MCF 10A (cell line): ENCODE measurements around the gene KIZ. TPM values are rescaled to one million over a fixed set of nuclear protein-coding genes. Genes with fewer than 3 reads are reported as not detected.

Experiments
- BruUV-seq: library from RNA; stranded (reverse); fragments of 400-500 nt; replicated peaks from 2 replicates; lab custom pipeline; 2021; lab: Mats Ljungman, UMichigan
- CTCF ChIA-PET: fragments of 300-600 bp; sonication (Branson Sonifier 250); formaldehyde crosslinking; extraction: SDS; loops from one replicate; lab custom pipeline; 2021; ENCODE audit warnings: antibody characterized with exemption, inconsistent platforms; lab: Yijun Ruan, JAX
- POLR2A ChIA-PET: fragments of 300-600, 350-650 bp; sonication (Branson Sonifier 250); formaldehyde crosslinking; extraction: SDS; loops from one replicate; lab custom pipeline; 2020; ENCODE audit warnings: antibody characterized with exemption, inconsistent platforms; lab: Yijun Ruan, JAX
- DNase-seq: peaks from one replicate; pipeline ENCODE4 v3.0.0-alpha.2; 2018; ENCODE audit not compliant: unreplicated experiment
- H3K27ac Mint-ChIP-seq: one replicate; pipeline ENCODE4 v1.8.0; 2022; ENCODE audit warnings: mild to moderate bottlenecking, low read depth, mixed read lengths; ENCODE audit not compliant: unreplicated experiment
- H3K27me3 Mint-ChIP-seq: one replicate; pipeline ENCODE4 v1.8.0; 2022; ENCODE audit warnings: mixed read lengths; ENCODE audit not compliant: insufficient read depth, unreplicated experiment
- H3K36me3 Mint-ChIP-seq: one replicate; pipeline ENCODE4 v1.8.0; 2022; ENCODE audit warnings: mild to moderate bottlenecking, moderate library complexity, mixed read lengths; ENCODE audit not compliant: insufficient read depth, unreplicated experiment
- H3K4me1 Mint-ChIP-seq: one replicate; pipeline ENCODE4 v1.8.0; 2022; ENCODE audit warnings: mixed read lengths; ENCODE audit not compliant: insufficient read depth, unreplicated experiment
- H3K4me3 Mint-ChIP-seq: one replicate; pipeline ENCODE4 v1.8.0; 2022; ENCODE audit warnings: mild to moderate bottlenecking, moderate library complexity, mixed read lengths; ENCODE audit not compliant: unreplicated experiment
- H3K9me3 Mint-ChIP-seq: one replicate; pipeline ENCODE4 v1.8.0; 2022; ENCODE audit warnings: mixed read lengths; ENCODE audit not compliant: unreplicated experiment
- intact Hi-C: fragments of 100-400 bp; cut with micrococcal nuclease; formaldehyde crosslinking; loops from 2 replicates; pipeline ENCODE4 v1.14.1; 2022
- total RNA-seq: library from RNA; stranded (reverse); gene quantifications from 2 replicates; pipeline ENCODE4 v1.2.3, GENCODE V29; 2022
- TF ChIP-seq, protein P1 (sequence below): fragments of 200-600 bp; IDR thresholded peaks from one replicate; pipeline ENCODE4 v1.8.0; 2022; ENCODE audit warnings: antibody characterized with exemption, mild to moderate bottlenecking; ENCODE audit not compliant: unreplicated experiment

The KIZ gene
- total RNA-seq, 1 experiment from 2014 or later = 56.1 TPM

DNA sequence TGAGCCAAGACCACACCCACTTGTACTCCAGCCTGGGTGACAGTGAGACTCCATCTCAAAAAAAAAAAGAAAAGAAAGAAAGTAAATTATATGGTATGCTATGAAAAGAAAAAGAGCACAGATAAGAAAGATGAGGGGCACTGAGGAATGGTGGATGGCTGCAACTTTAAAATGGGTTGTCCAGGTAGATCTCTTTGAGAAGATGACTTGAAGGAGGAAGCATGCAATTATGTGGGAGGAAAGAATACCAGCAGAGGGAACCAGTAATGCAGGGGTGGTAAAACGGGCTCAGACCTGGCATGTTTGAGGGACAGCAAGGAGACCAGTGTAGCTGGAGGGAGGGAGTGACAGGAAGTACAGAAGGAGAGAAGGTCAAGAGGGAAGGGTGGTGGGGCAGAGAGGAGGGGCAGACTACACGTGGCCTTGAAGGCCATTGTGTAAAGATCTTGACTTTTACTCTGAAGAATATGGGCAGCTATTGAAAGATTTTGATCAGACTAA, 42.0 kb upstream of the KIZ start:
- CTCF ChIA-PET = interaction anchor here (0.6 to 1.0 kb wide), 5 partner anchors 79 to 1488 kb away, joined by 3 read pairs; no protein-coding TSS in a partner anchor
- intact Hi-C loops = no loop called here
- DNase-seq = no peak
- Mint-ChIP-seq H3K36me3 (no peaks in the 10 kb centered on the region), H3K27me3 (peaks cover 11% of the 10 kb centered on the region), H3K27ac (no peak overlapping the region), H3K4me1 (no peaks in the 10 kb centered on the region), H3K9me3 (no peaks in the 10 kb centered on the region), H3K4me3 (no peak overlapping the region)
- POLR2A ChIA-PET = interaction anchor here (1.5 kb wide), 1 partner anchor 11 kb away, joined by 6 read pairs; no protein-coding TSS in a partner anchor
- no TSS peak for BruUV-seq
- TF ChIP-seq, protein P1, sequence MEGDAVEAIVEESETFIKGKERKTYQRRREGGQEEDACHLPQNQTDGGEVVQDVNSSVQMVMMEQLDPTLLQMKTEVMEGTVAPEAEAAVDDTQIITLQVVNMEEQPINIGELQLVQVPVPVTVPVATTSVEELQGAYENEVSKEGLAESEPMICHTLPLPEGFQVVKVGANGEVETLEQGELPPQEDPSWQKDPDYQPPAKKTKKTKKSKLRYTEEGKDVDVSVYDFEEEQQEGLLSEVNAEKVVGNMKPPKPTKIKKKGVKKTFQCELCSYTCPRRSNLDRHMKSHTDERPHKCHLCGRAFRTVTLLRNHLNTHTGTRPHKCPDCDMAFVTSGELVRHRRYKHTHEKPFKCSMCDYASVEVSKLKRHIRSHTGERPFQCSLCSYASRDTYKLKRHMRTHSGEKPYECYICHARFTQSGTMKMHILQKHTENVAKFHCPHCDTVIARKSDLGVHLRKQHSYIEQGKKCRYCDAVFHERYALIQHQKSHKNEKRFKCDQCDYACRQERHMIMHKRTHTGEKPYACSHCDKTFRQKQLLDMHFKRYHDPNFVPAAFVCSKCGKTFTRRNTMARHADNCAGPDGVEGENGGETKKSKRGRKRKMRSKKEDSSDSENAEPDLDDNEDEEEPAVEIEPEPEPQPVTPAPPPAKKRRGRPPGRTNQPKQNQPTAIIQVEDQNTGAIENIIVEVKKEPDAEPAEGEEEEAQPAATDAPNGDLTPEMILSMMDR = no peak

DNA sequence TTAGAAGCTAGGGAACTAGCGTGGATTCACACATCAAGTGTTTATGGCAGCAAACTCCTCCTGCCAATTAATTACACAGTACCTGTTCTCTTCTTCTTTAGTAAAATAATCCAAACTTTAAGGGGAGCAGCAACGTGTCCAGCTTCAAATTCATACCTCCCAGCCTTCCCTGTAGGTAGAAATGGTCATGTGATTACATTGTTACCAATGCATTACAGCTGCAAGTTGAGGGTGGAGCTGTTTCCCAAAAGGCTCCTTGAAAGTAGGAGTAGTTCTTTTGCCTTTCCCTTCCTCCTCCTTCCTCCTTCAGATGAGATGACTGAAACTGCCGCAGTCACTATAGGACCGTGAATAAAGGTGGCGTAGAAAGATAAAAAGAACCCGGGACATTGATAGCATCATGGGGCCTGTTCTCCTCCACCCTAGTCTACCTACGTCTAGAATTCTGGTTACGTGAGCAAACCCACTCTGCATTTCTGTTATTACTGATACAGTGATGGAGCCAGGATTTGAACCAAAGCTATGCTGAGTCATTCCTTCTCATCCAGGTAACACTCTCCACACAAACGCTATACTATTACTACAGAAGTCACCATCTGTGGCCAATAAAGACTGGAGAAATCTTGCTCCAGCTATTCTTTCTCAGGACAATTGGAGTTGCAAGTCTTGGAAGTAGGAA, 37.9 kb upstream of the KIZ start:
- H3K4me1 Mint-ChIP-seq = peaks cover 10% of the 10 kb centered on the region
- TF ChIP-seq, protein P1 = no peak
- DNase-seq = no peak
- no peak overlapping the region for H3K4me3 Mint-ChIP-seq
- intact Hi-C loops = no loop called here
- H3K9me3 Mint-ChIP-seq = no peaks in the 10 kb centered on the region
- H3K27ac Mint-ChIP-seq = no peak overlapping the region
- no peaks in the 10 kb centered on the region for H3K27me3 Mint-ChIP-seq
- no peaks in the 10 kb centered on the region for H3K36me3 Mint-ChIP-seq
- CTCF ChIA-PET = interaction anchor here (0.7 to 0.9 kb wide), 3 partner anchors 8 to 417 kb away, joined by 3 to 4 read pairs (median 3); no protein-coding TSS in a partner anchor
- BruUV-seq = no TSS peak
- POLR2A ChIA-PET = no interaction called here

DNA sequence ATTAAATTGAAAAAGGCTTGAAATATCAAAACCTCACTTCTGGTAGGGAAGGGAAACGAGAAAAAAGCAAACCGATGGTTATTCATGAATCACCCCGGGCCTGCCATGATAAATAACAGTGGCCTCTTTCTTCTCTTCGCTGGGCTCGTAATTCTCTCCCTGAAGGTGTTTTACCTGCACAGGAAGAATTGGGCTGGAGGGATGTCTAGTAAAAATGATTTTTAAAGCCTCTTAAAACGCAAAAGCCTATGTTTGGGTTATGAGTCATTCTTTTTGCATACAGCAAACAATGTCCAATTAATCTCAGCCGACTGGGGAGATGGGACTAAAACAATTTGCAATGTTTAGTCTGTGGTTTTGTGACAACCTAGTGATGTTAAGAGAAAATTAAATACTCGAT, 36.5 kb upstream of the KIZ start:
- no peak overlapping the region for H3K4me3 Mint-ChIP-seq
- no peak overlapping the region for H3K27ac Mint-ChIP-seq
- H3K36me3 Mint-ChIP-seq = no peaks in the 10 kb centered on the region
- H3K4me1 Mint-ChIP-seq = peaks cover 10% of the 10 kb centered on the region
- ChIA-PET POLR2A (no interaction called here), CTCF (interaction anchor here (0.9 to 1.2 kb wide), 2 partner anchors 54 to 147 kb away, joined by 4 read pairs; no protein-coding TSS in a partner anchor)
- H3K9me3 Mint-ChIP-seq = no peaks in the 10 kb centered on the region
- H3K27me3 Mint-ChIP-seq = no peaks in the 10 kb centered on the region
- DNase-seq = no peak
- intact Hi-C loops = no loop called here
- BruUV-seq = no TSS peak
- TF ChIP-seq, protein P1 = no peak

DNA sequence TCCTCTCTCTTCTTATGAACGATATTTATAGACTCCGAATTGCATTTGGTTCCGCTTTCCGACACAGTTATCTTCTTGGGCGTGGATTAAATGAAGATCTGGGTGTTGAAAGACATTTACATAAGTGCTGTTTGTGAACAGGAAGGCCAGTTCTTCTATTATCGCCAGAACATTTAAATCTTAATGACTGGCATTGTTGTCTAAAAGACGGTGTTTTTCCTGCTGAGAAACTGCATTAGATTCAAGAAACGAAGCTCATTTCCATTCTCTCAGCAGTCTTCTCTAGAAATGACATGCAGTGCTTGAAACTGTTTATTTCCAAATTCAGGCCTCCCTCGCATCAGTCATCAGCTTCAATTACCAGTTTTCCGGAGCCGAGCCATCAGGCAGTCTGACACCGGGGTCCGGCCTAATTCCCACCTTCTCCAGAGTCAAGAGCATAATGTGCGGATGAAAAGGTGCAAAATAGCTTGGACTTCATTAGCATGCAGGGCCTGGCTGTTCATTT, 35.7 kb upstream of the KIZ start:
- ChIA-PET CTCF (interaction anchor here (0.9 to 1.2 kb wide), 2 partner anchors 53 to 146 kb away, joined by 4 read pairs; no protein-coding TSS in a partner anchor), POLR2A (no interaction called here)
- TF ChIP-seq, protein P1 = no peak
- BruUV-seq = no TSS peak
- H3K27ac Mint-ChIP-seq = no peak overlapping the region
- intact Hi-C loops = no loop called here
- H3K27me3 Mint-ChIP-seq = no peaks in the 10 kb centered on the region
- no peaks in the 10 kb centered on the region for H3K36me3 Mint-ChIP-seq
- H3K4me1 Mint-ChIP-seq = peaks cover 10% of the 10 kb centered on the region
- DNase-seq = no peak
- no peak overlapping the region for H3K4me3 Mint-ChIP-seq
- no peaks in the 10 kb centered on the region for H3K9me3 Mint-ChIP-seq
